Head of caudate nucleus (tissue), 42 donors: Measurements from ENCODE around the gene AGMO.

Experiments
- DNase-seq, 42 donors: peaks; one replicate each; pipeline versions ENCODE4 v3.0.0 to v3.0.0-alpha.2; 2020 to 2021; ENCODE audit warnings: mixed read lengths in 7 of 42
- intact Hi-C: fragments of 100-400 bp; cut with DNase I; formaldehyde crosslinking; loops from one replicate; pipeline ENCODE4 v1.15.0; 2022

The AGMO gene

DNA sequence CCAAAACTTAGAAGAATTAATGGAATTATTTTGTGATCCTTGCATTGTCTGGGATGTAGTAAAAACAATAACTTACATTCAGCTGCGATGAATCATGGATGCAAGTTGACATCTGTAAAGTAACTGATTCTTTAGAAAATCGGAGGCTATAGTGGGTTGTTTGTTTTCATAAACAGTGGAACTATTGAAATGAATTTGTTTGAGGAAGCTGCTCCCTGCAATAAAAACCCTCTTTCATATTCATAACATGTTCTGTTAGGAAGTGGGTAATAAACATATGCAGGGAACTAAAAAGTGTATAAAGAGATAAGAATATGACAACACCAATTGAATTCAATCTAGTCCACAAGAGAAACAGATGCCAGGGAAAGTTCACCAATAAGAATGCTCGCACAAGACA lies 53.6 kb downstream of the AGMO start:
- intact Hi-C loops: no loop called here
- DNase-seq: peak in 4 of 42 donors; percentile 5 to 37 (median 24)

DNA sequence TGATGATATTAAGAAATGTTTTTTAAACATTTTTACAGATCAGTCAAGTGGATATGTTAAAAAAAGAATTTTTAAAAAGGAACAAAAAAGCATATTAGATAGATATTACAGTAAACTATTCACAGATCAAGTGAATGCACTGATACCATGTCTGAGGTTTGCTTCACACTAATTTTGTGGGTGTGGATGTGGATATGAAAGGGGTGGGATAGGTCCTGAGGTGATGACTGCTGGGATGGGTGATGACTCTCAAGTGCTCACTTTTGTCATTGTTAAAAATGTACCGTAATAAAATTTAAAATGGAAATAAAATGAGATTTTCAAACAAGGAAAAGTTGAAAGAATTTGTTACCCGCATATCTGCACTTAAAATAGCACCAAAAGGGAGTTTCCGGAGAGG lies 54.1 kb downstream of the AGMO start:
- intact Hi-C loops: no loop called here
- DNase-seq: no peak

DNA sequence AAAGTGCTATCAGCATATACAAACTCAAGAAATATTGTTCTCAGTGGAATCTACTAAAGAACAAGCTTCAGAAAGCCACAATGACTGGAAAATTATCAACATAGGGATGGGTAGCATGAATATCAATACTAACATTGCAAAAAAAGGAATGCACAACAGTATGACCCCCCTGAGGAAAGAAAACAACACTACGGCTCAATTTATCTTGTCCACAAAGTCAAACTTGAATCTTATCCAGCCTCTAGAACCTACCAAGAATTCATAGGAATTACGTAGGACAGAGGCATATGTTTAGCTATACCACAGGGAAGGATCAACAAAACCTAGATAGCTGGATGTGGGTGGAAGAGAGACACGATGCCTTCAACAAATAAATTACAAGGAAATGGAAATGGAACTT lies 54.6 kb downstream of the AGMO start:
- intact Hi-C loops: no loop called here
- no peak for DNase-seq

DNA sequence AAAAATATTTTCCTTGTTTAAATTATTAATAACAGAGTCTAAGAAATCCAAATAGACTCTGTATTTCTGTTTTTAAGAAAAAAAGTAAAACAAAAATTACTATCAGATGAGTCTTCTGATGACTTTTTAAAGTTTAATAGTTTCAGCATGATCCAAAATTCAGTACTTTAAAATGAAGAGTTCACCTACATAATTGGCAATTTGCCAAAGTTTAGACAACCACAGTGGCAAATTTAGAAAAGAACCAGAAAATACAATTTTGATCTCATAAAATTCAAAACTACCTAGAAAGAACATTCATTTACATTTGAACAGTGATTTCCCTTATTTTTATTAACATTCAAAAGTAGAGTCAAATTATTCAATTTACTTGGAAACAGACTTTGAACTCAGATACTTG lies 56.1 kb downstream of the AGMO start:
- DNase-seq: no peak
- intact Hi-C loops: no loop called here

DNA sequence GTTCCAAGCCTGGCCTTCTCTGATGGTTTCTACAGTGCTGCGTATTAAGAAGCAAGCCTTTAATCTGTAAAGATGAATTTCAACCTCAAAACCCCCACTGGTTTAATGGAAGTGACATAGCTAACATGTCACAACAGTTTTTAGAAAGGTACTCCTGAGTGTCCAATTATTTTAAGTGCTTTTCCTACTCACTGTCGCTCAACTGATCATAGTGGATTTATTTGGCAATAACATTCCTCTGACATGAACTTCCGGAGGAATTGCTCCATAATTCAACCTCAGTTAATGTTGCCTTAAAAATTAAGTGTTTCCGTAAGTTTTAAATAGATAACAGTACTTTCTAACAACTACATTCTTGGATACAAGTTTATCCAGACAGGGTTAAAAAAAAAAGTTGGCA lies 57.5 kb downstream of the AGMO start:
- intact Hi-C loops: no loop called here
- DNase-seq: no peak

DNA sequence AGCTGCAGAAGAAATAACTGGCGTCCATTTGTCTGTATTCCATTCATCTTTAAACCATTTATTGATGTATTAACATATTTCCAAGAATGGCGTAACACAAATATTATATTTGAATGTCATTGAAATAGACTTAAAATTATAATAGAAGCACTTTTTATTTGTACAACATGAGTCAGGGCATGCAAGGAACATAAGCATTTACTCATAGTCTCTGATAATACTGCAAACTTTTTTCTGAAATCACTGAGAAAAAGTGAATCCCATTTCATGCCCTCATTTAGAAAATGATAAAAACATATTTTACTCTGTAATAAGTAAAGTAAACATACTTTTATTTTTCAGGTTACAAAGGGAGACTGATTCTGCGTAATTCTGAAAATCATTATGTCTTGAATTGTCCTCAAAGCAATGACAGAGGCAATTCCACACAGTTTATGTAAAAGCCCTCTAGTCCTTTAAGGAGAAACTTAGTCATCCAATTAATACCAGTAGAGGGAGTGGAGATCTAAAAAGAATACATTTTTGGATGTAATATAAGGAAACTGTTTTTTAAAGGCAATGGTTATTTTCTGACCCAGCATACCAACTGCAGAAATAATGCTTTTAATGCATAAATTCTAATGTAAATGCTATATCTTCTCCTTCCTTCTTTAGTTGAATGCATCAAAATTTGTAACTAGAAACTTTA lies 58.1 kb downstream of the AGMO start:
- intact Hi-C loops: no loop called here
- DNase-seq: no peak

DNA sequence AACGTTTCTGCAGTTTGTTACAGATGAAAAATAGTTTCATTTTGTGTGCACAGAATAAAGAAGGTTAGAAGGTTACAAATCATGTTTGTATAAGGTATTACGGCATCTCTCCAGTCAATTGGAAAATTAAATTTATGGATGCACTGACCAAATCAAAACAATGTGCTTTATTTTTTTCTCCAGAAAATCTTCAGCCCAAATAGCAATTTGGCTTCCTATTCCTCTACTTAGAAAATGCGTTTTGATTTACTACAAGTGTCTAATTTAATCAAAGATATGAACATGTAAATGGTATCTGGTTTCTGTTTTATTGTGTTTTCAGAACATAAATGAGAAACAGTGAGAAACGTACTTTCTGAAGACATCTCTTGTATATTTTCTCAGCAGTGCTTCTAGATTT lies 63.4 kb downstream of the AGMO start:
- DNase-seq: no peak
- intact Hi-C loops: no loop called here

DNA sequence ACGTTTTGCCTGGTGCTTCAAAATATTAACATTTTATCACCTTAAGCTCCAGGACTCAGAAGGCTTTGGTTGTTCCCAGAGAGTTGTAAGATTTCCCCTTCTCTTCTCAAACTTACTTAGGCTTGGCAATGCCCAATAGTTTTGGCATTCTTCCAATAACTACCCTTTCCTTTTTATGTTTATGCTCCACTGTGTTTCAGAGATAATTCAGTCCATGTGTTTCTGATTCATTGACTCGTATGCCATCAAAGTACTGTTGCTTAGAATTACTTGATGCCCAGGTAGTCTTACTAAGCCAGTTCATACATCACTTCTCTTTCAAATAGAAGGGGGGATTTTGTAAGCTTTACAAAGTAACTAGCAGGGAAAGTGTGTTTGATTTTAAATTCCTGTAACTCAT lies 66.6 kb downstream of the AGMO start:
- intact Hi-C loops: no loop called here
- no peak for DNase-seq

DNA sequence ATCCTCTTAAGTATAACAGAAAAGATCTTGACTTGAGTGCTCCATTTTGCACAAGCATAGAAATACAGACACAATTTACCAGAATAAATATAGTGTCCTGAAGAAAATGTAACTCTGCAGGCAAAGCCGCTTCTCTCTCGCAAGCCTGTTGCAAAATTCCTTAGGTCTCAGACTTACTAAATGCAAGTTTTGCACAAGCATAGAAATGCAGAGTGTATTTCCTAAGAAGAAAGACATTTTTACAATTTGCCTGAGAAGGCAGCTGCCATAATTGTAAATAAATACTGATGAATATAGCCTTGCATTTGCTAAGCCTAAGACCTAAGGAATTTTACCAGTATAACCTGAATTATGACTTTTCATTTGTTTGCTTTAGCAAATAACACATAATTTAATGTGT lies 67.1 kb downstream of the AGMO start:
- intact Hi-C loops: no loop called here
- DNase-seq: no peak

DNA sequence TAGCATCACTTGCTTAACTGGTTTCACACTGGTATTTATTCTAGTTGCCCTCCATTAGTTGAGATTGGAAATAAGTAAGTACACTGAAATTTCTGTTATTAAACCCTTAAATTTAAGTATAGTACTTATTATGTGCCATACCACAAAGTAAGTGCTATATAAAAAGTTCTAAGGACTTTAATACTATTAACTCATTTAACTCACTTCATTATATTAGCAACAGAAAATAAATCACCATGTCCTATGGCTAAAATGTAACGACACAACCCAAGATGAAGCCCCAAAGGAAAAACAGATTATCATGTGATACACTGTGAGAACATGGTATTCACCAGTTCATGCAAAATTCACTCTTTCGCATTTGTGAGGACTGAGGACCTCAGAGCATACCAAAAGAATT lies 70.5 kb downstream of the AGMO start:
- DNase-seq: no peak
- intact Hi-C loops: no loop called here

DNA sequence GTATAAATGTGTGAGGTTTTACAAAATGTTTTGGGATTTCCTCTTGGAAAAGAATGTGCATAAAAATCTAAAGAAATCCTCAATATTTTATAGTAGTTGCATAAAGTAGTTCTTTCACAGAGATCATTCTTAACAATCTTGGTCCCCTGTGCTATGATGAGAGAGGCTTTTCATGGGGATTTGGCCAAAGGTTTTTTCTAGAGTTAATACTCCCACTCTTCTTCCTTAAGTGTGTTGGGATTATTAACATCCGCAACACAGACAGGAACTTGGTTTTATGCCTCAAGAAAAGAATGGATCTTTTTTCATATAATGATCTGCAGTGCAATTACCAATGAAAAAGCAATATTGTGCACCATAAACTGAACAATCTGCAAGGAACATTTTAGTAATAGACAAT lies 71.5 kb downstream of the AGMO start:
- intact Hi-C loops: no loop called here
- DNase-seq: no peak

DNA sequence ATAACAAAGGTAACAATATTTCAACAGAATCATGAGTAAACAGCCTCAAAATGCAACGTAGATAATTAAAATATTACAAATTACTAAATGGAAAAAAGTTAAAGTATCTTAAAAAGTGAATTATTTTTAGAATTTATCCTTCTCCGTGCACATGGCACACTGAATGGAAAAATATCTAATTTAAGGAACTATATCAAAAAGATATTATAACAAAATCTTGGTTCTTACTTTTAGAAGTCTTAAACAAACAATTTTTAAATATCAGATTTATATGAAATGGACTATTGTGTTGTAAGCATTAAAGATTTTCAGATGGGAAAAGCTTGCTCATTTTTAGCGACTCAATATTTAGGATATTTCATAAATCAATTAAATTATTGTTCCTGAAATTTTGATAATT lies 72.0 kb downstream of the AGMO start:
- no peak for DNase-seq
- intact Hi-C loops: no loop called here

DNA sequence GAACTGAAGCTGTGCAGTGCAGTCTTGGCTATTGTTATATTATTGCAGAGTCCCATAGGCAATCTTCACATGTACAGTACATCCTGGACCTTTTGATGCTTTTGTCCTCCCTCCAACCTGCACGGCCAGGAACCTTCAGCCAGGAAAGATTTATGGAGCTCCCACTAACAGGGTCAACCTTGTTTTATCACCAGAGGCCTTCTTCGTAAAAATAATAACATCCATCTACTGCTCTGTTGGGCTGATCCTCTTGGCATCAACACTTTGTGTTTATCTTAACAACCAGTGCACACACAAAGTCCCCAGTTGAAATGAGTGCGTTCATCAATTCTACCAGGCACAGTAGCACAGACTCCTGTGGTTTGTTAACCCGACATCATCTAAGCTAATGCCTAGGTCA lies 72.4 kb downstream of the AGMO start:
- intact Hi-C loops: no loop called here
- DNase-seq: no peak

DNA sequence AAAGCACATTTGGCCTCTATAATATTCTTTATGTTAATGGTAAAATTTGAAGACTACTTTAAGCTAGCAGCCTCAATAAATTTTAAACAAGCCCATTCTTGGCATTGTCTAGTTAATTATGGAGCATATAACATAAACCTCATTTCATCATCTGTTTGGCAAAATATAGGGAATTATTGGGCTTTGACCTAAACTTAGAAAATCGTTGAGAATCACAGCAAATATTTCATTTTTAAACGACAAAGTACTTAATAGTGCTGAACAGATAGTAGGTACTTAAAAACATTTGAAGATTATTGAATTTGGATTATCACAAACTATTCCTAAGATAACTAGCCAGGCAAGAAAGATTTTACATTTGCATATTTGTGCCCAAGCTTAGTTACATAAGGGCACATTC lies 73.4 kb downstream of the AGMO start:
- intact Hi-C loops: no loop called here
- DNase-seq: no peak

DNA sequence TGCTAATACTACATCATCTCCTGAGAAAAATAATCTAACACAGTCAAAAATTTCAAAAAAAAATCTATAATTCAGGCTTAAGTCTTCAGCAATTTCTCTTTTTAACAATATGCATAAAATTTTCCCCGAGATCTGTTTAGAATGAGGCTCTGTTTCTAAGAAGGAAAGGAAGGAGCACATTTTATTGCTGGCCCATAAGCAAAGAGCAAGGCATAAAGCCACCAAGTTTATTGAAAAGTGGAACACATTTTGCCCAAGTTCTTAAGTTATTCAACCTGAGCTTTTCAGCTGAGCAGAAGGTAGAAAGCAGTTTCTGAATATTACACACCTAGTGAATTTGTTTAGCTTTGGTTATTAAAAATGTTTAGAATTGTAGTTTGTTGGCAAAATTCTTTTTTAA lies 73.9 kb downstream of the AGMO start:
- intact Hi-C loops: no loop called here
- no peak for DNase-seq

DNA sequence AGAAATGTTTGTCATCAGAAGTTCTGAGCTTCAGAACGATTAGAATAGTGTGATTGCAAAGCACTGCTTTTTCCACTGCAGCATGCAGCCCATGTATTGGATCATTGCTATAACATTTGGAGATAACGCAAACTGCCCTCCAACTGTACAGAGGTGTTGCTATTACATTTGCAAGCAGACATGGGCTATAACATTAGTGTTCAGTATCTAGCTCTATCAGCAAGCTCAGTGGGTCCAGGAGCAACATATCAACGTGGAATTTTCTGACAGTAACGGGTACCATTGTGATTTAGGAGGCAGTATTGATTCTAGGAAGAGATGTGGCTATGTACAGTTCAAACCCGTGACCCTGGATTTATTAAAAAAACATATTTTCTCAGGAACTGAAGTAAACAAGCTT lies 75.8 kb downstream of the AGMO start:
- intact Hi-C loops: no loop called here
- no peak for DNase-seq

DNA sequence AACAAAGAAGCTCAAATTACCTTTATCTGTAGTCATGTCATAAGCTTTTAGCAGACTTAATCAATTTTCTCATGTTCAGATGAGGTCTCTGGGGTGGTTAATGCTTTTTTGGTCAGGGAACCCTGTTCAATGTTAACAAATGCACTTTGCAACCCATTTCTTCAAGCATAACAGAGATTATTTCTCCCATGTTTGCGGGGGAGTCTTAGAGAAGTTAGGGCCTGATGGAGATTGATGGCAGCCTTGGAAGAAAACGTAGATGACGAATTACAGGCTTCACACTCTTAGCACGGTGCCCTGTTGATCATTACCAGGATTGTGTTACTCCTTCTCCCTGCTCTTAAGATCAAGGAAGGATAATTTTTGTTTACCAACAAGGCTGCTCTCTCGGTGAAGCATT lies 76.4 kb downstream of the AGMO start:
- intact Hi-C loops: no loop called here
- DNase-seq: no peak

DNA sequence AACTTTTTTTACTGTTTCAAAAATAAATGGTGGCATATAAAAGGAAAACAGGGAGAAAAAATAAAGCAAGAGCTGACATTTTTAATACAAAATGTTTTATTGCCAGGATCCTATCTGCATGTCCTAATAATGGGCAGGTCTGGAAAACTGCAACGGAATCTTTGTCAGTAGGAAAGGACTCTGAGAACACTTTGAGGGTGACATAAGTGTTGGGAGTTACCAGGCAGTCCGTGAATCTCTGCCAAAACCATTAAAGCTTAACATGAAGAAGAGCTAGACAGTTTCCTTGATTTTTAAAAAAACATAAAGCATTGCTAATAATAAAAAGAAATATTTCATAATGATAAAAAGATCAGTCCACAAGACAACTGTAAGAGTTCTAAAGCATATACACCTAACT lies 80.7 kb downstream of the AGMO start:
- intact Hi-C loops: no loop called here
- no peak for DNase-seq

DNA sequence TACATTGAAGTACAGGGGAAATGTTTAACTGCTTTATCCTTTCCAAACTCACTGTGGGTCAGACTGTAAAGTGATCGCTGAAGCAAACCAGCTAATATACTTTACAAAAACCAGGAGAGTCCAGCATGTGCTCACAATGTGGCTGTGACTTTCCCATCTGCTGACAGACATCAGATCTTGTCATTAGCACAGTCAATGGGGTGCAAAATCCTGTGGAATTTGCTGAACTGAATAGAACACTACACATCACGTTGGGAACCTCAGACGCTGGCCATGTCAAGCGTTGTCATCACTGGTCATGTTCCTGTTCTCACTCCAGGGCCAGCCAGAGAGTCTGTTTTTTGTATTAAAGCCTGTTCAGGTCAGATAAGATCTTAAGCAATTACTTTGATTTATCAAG lies 83.4 kb downstream of the AGMO start:
- DNase-seq: no peak
- intact Hi-C loops: no loop called here

DNA sequence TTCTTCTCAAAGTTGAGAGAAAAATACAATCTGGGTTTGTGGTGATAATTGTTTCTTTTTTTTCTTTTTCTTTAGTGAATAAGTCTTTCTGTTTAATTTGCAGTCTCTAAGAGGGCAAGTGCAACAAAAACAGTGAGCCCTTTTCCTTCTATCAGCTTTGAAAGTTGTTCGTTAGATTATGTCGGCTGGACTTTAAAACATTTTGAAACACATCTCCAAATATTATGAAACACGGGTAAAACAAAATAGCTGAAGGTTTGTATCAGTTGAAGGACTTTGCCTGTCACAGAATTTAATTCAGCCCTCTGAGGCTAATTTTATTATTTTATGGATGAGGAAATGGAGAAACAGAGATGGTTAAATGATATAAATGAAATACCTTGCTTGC lies 85.3 kb downstream of the AGMO start:
- intact Hi-C loops: no loop called here

DNA sequence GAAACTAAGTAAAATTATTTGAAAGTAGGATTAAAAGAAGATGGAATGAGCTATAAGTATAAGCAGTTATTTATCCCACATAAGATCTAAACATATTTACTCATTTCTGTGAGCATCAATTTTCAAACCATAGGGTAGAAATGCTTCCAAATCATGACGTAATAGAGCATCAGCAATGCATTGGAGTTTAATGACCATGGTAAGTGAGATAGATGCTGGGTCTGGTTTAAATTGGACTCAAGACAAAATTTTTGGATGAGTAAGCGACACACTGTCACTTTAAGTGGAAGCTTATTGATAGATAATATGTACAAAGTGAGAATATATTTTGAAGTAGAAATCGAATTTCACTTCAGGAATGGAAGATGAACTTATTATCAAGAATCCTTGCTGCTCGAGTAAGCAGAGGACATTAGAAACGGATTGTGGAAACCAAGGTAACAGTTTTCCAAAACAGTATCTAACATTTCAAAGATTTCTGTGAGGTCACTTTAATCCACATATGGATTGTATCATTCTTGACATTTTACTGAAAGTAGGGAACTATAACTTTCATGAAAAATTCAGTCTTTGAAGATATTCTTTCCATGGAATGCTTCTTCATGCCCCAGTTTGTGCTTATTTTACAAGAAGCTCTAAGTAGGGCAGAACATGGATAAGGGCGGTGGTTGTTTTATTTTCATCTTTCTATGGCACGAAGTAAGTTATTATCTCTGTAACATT lies 85.8 kb downstream of the AGMO start:
- no peak for DNase-seq
- intact Hi-C loops: no loop called here

More for the DNA sequence above, 85.3 kb downstream of the AGMO start:
- DNase-seq: no peak

DNA sequence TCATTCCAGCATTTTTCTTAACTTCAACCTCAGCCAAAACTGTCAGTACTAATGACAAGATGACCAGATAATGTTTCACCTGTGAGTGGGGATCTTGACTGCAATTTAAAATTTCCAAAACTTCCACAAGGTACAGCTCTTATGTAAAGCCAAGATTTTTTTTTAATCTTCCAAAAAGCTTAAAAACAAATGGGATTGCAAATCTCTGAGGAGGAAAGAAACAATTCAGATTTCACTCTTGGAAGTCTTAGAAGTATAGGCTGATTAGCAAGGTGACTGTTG lies 90.2 kb downstream of the AGMO start:
- DNase-seq: no peak
- intact Hi-C loops: no loop called here
